WERI-Rb-1 (cell line): ENCODE results near the gene NR2C2AP.

Source experiments
- DNase-seq: peaks from one replicate; pipeline ENCODE4 v3.0.0-alpha.2; 2020
- H3K27ac ChIP-seq: fragments of 250-450 bp; sonication (Bioruptor Pico); 2 replicates; pipeline ENCODE4 v1.5.1; 2020; ENCODE audit warnings: mild to moderate bottlenecking, moderate library complexity
- H3K27me3 ChIP-seq: fragments of 250-450 bp; sonication (Bioruptor Pico); 2 replicates; pipeline ENCODE4 v1.5.1; 2021; ENCODE audit warnings: mild to moderate bottlenecking, low read depth, moderate library complexity; ENCODE audit not compliant: insufficient read depth, severe bottlenecking
- H3K36me3 ChIP-seq: fragments of 250-450 bp; sonication (Bioruptor Pico); 2 replicates; pipeline ENCODE4 v1.5.1; 2020; ENCODE audit warnings: mild to moderate bottlenecking, moderate library complexity
- H3K4me3 ChIP-seq: 2 replicates; pipeline ENCODE4 v1.5.1; 2011; ENCODE audit warnings: low read depth, mild to moderate bottlenecking, control low read depth, low read length
- H3K9me3 ChIP-seq: fragments of 250-450 bp; sonication (Bioruptor Pico); 2 replicates; pipeline ENCODE4 v1.5.1; 2021; ENCODE audit warnings: mild to moderate bottlenecking, moderate library complexity; ENCODE audit not compliant: severe bottlenecking
- CTCF ChIP-seq: IDR thresholded peaks from 2 replicates; pipeline ENCODE4 v1.5.1; 2011; ENCODE audit warnings: low read depth, mild to moderate bottlenecking, control low read depth, inconsistent platforms, low read length

Gene NR2C2AP

GRCh38 chr19:19155495-19156219 is 47.6 kb downstream of the NR2C2AP start:
- Histone ChIP-seq H3K4me3 (no peak overlapping the region), H3K36me3 (no peaks in the 10 kb centered on the region), H3K9me3 (no peaks in the 10 kb centered on the region), H3K27ac (no peak overlapping the region), H3K27me3 (no peaks in the 10 kb centered on the region)
- no peak for DNase-seq
- TF ChIP-seq CTCF: no peak

- no peak for DNase-seq
- no peak overlapping the region for H3K27ac ChIP-seq
- no peaks in the 10 kb centered on the region for H3K36me3 ChIP-seq
Observed at GRCh38 chr19:19154768-19155494, 48.3 kb downstream of the NR2C2AP start.

GRCh38 chr19:19152668-19153384 is 50.4 kb downstream of the NR2C2AP start:
- H3K27me3 ChIP-seq: no peaks in the 10 kb centered on the region
- H3K27ac ChIP-seq: no peak overlapping the region
- DNase-seq: no peak
- no peaks in the 10 kb centered on the region for H3K9me3 ChIP-seq
- H3K36me3 ChIP-seq: no peaks in the 10 kb centered on the region
- TF ChIP-seq CTCF: no peak
- H3K4me3 ChIP-seq: no peak overlapping the region

More at GRCh38 chr19:19154768-19155494, 48.3 kb downstream of the NR2C2AP start:
- Histone ChIP-seq H3K4me3 (no peak overlapping the region), H3K9me3 (no peaks in the 10 kb centered on the region), H3K27me3 (no peaks in the 10 kb centered on the region)
- TF ChIP-seq CTCF: no peak

- Histone ChIP-seq H3K27ac (no peak overlapping the region), H3K4me3 (no peak overlapping the region), H3K36me3 (no peaks in the 10 kb centered on the region), H3K9me3 (no peaks in the 10 kb centered on the region), H3K27me3 (no peaks in the 10 kb centered on the region)
- no peak for TF ChIP-seq CTCF
- no peak for DNase-seq
Observed at GRCh38 chr19:19151418-19151817, 51.8 kb downstream of the NR2C2AP start.
